HEK293 (cell line): ENCODE data around the gene GPER1.

Experiments
- CTCF ChIA-PET: fragments of 350-600 bp; formaldehyde crosslinking; extraction: SDS; loops from one replicate; lab custom pipeline; 2021; ENCODE audit warnings: antibody characterized with exemption; lab: Yijun Ruan, JAX
- POLR2A ChIA-PET: fragments of 300-600 bp; formaldehyde crosslinking; extraction: SDS; loops from one replicate; lab custom pipeline; 2020; ENCODE audit warnings: antibody characterized with exemption, inconsistent platforms; lab: Yijun Ruan, JAX
- H3K27ac ChIP-seq: fragments of 200-500 bp; sonication (Bioruptor generic); 2 replicates; pipeline ENCODE4 v1.5.1; 2014; ENCODE audit warnings: low read depth, low read length, control low read depth, inconsistent platforms; ENCODE audit errors: extremely low read depth
- H3K36me3 ChIP-seq, 2 experiments: fragments of 200-500 bp in 1 of 2; sonication (Bioruptor generic) in 1 of 2; 1 replicate in 1 of 2; 2 replicates in 1 of 2; pipeline ENCODE4 v1.5.1; 2014 to 2017; ENCODE audit warnings: inconsistent platforms in 2 of 2, low read length in 2 of 2; ENCODE audit not compliant: control insufficient read depth in 2 of 2, insufficient read depth in 1 of 2
- H3K4me1 ChIP-seq: fragments of 200-500 bp; sonication (Bioruptor generic); 2 replicates; pipeline ENCODE4 v1.5.1; 2014; ENCODE audit warnings: mild to moderate bottlenecking, low read length, inconsistent platforms; ENCODE audit not compliant: control insufficient read depth, insufficient read depth
- H3K4me3 ChIP-seq: 2 replicates; pipeline ENCODE4 v1.5.1; 2011; ENCODE audit warnings: low read depth, mild to moderate bottlenecking, control low read depth, low read length, moderate library complexity
- H3K9me3 ChIP-seq: fragments of 200-500 bp; sonication (Bioruptor generic); 2 replicates; pipeline ENCODE4 v1.5.1; 2014; ENCODE audit warnings: low read depth, low read length, inconsistent platforms; ENCODE audit not compliant: control insufficient read depth, insufficient read depth
- EGR2 ChIP-seq: fragments of 450-650 bp; formaldehyde crosslinking; IDR thresholded peaks from 2 replicates; pipeline ENCODE4 v1.5.1; 2016; ENCODE audit warnings: low read depth, missing biosample characterization, missing genetic modification characterization
- GFI1B ChIP-seq: fragments of 450-650 bp; formaldehyde crosslinking; IDR thresholded peaks from 2 replicates; pipeline ENCODE4 v1.5.1; 2016; ENCODE audit warnings: missing biosample characterization, missing genetic modification characterization
- KLF16 ChIP-seq: fragments of 450-650 bp; formaldehyde crosslinking; IDR thresholded peaks from 2 replicates; pipeline ENCODE4 v1.5.1; 2017; ENCODE audit warnings: missing biosample characterization, missing genetic modification characterization
- PRDM1 ChIP-seq: fragments of 450-650 bp; formaldehyde crosslinking; IDR thresholded peaks from 2 replicates; pipeline ENCODE4; 2016; ENCODE audit warnings: missing biosample characterization, missing genetic modification characterization
- SP3 ChIP-seq: fragments of 450-650 bp; formaldehyde crosslinking; IDR thresholded peaks from 2 replicates; pipeline ENCODE4 v1.5.1; 2016; ENCODE audit warnings: missing biosample characterization, missing genetic modification characterization
- TRIM28 ChIP-seq: IDR thresholded peaks from 2 replicates; pipeline ENCODE4 v1.6.1; 2011; ENCODE audit warnings: low read length, control low read depth, borderline replicate concordance
- YY2 ChIP-seq: fragments of 450-650 bp; formaldehyde crosslinking; IDR thresholded peaks from 2 replicates; pipeline ENCODE4 v1.5.1; 2016; ENCODE audit warnings: missing biosample characterization, missing genetic modification characterization
- ZFP37 ChIP-seq: fragments of 450-650 bp; formaldehyde crosslinking; IDR thresholded peaks from 2 replicates; pipeline ENCODE4 v1.5.1; 2016; ENCODE audit warnings: missing biosample characterization, missing genetic modification characterization
- ZNF114 ChIP-seq: fragments of 450-650 bp; formaldehyde crosslinking; IDR thresholded peaks from 2 replicates; pipeline ENCODE4 v1.5.0; 2017; ENCODE audit warnings: missing biosample characterization, missing genetic modification characterization
- ZNF133 ChIP-seq: fragments of 450-650 bp; formaldehyde crosslinking; IDR thresholded peaks from 2 replicates; pipeline ENCODE4 v1.5.1; 2016; ENCODE audit warnings: missing biosample characterization, missing genetic modification characterization
- ZNF341 ChIP-seq: fragments of 450-650 bp; formaldehyde crosslinking; IDR thresholded peaks from 2 replicates; pipeline ENCODE4; 2016; ENCODE audit warnings: low read depth, missing biosample characterization, missing genetic modification characterization
- ZNF366 ChIP-seq: fragments of 450-650 bp; formaldehyde crosslinking; conservative IDR thresholded peaks from 2 replicates; pipeline ENCODE4 v1.5.1; 2016; ENCODE audit warnings: missing biosample characterization, missing genetic modification characterization
- ZNF404 ChIP-seq: fragments of 450-650 bp; formaldehyde crosslinking; IDR thresholded peaks from 2 replicates; pipeline ENCODE4 v1.5.1; 2017; ENCODE audit warnings: missing biosample characterization, missing genetic modification characterization
- ZNF530 ChIP-seq: fragments of 450-650 bp; formaldehyde crosslinking; IDR thresholded peaks from 2 replicates; pipeline ENCODE4 v1.5.1; 2016; ENCODE audit warnings: low read depth, missing biosample characterization, missing genetic modification characterization
- ZNF560 ChIP-seq: fragments of 450-650 bp; formaldehyde crosslinking; IDR thresholded peaks from 2 replicates; pipeline ENCODE4 v1.5.1; 2017; ENCODE audit warnings: missing biosample characterization, missing genetic modification characterization, borderline replicate concordance
- TF ChIP-seq, protein P1 (sequence below): fragments of 450-650 bp; formaldehyde crosslinking; IDR thresholded peaks from 2 replicates; pipeline ENCODE4 v1.5.1; 2017; ENCODE audit warnings: missing biosample characterization, missing genetic modification characterization
- TF ChIP-seq, protein P2 (sequence below): sonication (generic); formaldehyde crosslinking; IDR thresholded peaks from 2 replicates; pipeline ENCODE4 v1.8.1; 2022; ENCODE audit warnings: mild to moderate bottlenecking, moderate library complexity, missing genetic modification reagents
- TF ChIP-seq, protein P3 (sequence below): fragments of 450-650 bp; formaldehyde crosslinking; IDR thresholded peaks from 2 replicates; pipeline ENCODE4 v1.5.1; 2017; ENCODE audit warnings: missing biosample characterization, missing genetic modification characterization
- TF ChIP-seq, protein P4 (sequence below): fragments of 450-650 bp; formaldehyde crosslinking; IDR thresholded peaks from 2 replicates; pipeline ENCODE4 v1.5.1; 2016; ENCODE audit warnings: missing biosample characterization, missing genetic modification characterization, low read depth
- TF ChIP-seq, protein P5 (sequence below): fragments of 450-650 bp; formaldehyde crosslinking; IDR thresholded peaks from 2 replicates; pipeline ENCODE4 v1.5.1; 2016; ENCODE audit warnings: missing biosample characterization, missing genetic modification characterization

Gene GPER1

DNA sequence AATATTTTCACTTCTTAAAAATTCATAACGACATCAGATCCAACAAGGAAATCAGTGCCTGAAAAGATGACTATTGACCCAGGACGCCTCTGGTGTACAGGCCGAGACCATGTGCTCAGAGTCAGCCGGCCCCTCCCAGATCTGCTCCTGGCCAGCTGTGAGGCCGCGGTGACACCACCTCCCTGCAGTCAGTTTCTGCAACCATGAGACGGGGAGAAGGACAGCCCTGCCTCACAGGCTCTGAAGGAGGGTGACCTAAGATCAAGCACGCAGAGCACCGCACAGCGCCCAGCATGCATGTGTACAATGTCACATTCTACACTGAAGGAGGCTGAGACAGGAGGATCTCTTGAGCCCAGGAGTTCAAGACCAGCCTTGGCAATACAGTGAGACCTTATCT lies 2.6 kb upstream of the GPER1 start (continued):
- TF ChIP-seq, protein P1, sequence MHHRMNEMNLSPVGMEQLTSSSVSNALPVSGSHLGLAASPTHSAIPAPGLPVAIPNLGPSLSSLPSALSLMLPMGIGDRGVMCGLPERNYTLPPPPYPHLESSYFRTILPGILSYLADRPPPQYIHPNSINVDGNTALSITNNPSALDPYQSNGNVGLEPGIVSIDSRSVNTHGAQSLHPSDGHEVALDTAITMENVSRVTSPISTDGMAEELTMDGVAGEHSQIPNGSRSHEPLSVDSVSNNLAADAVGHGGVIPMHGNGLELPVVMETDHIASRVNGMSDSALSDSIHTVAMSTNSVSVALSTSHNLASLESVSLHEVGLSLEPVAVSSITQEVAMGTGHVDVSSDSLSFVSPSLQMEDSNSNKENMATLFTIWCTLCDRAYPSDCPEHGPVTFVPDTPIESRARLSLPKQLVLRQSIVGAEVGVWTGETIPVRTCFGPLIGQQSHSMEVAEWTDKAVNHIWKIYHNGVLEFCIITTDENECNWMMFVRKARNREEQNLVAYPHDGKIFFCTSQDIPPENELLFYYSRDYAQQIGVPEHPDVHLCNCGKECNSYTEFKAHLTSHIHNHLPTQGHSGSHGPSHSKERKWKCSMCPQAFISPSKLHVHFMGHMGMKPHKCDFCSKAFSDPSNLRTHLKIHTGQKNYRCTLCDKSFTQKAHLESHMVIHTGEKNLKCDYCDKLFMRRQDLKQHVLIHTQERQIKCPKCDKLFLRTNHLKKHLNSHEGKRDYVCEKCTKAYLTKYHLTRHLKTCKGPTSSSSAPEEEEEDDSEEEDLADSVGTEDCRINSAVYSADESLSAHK (tag by site-specific recombination), result no peak
- no peak for TF ChIP-seq ZNF133

DNA sequence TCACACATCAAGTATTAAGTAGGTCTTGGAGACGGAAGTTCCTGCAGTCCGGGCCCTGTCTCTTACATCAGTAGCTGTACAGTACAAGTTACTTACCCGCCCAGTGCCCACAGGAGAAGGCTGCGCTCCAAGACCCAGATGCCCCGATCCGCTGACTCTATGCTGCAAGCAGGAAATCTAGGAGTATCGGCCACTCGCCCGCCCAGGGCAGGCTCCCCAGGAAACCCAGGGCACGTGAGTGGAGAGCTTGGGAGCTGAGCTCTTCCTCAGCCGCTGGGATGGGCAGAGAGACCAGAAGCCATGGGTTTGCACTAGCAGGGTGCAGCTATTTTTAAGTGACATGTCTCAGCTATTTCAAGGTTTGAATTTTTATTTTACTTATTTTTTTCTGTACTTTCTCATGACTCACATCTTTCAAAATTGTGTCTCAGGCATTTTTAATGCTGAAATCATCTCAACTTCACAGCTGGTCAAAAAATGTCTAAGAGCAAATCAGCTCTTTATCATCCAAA lies 1.9 kb upstream of the GPER1 start:
- Histone ChIP-seq H3K4me3 (no peak overlapping the region), H3K9me3 (no peaks in the 10 kb centered on the region), H3K4me1 (peaks cover 23% of the 10 kb centered on the region), H3K36me3 (no peaks in the 10 kb centered on the region), H3K27ac (no peak overlapping the region)
- CTCF ChIA-PET, result interaction anchor here (0.6 to 3.7 kb wide), 24 partner anchors 8 to 886 kb away, joined by 3 to 38 read pairs (median 4); partner anchors contain the start of gene GPR146
- POLR2A ChIA-PET, result interaction anchor here (0.6 to 1.1 kb wide), 4 partner anchors 9 to 184 kb away, joined by 3 to 4 read pairs (median 4); no protein-coding TSS in a partner anchor
- TF ChIP-seq ZNF560 (tag by site-specific recombination), result no peak
- TF ChIP-seq ZNF114 (tag by site-specific recombination), result no peak

DNA sequence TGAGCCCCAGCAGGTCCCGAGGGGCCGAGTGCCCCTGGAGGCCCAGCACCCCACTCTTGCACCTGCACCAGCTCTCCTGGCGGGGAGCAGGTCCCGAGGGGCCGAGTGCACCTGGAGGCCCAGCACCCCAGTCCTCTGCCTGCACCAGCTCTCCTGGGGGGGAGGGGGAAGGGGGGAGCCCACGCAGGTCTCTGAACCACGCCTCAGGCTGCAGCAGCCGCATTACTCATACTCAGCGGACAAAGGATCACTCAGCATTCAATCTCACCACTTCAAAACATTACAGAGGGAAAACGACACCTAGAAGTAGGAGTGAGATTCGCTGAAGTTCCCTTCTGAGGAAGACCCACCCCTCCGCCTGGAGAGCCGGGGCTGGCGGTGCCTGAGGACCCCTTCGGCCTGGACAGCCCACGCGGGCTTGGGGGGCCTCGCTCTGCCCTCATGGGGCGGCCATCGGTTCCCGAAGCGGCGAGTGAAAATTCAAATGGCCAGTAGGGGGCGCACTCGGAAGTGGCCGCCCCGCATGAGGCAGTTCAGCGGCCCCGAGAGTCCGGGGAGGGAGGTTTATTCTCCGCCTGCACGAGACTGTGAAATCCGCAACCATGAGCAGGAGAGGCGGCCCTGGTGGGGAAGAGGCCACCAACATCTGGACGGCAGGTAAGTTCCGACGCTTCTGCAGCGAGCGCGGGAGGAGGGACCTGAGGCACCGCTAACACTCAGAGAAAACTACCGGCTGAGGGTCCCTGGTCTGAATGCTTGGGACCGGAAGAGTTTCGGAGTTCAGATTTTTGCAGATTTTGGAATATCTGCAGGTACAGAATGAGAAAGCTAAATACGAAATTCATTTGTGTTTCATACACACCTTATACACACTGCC lies 1.1 kb upstream of the GPER1 start:
- H3K9me3 ChIP-seq, result no peaks in the 10 kb centered on the region
- peaks cover 0 to under 1% of the 10 kb centered on the region in 2 experiments; a peak in 1 of 3 replicates for H3K36me3 ChIP-seq
- CTCF ChIA-PET, result interaction anchor here (0.6 to 3.7 kb wide), 24 partner anchors 9 to 886 kb away, joined by 3 to 38 read pairs (median 4); partner anchors contain the start of gene GPR146
- H3K27ac ChIP-seq, result peak overlapping the region; percentile 43; the same call in 1 of the 2 replicates
- H3K4me3 ChIP-seq, result no peak overlapping the region; the same call in 1 of the 2 replicates
- POLR2A ChIA-PET, result interaction anchor here (0.6 to 1.1 kb wide), 4 partner anchors 8 to 185 kb away, joined by 3 to 4 read pairs (median 4); no protein-coding TSS in a partner anchor
- H3K4me1 ChIP-seq, result peaks cover 21% of the 10 kb centered on the region
- TF ChIP-seq, protein P2, sequence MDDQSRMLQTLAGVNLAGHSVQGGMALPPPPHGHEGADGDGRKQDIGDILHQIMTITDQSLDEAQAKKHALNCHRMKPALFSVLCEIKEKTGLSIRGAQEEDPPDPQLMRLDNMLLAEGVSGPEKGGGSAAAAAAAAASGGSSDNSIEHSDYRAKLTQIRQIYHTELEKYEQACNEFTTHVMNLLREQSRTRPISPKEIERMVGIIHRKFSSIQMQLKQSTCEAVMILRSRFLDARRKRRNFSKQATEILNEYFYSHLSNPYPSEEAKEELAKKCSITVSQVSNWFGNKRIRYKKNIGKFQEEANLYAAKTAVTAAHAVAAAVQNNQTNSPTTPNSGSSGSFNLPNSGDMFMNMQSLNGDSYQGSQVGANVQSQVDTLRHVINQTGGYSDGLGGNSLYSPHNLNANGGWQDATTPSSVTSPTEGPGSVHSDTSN (CRISPR knock-in tag), result no peak
- TF ChIP-seq GFI1B (tag by site-specific recombination) (no peak), SP3 (tag by site-specific recombination) (no peak), ZFP37 (tag by site-specific recombination) (0 out of 2 replicates have a peak, but pooled peaks have one; percentile 44), PRDM1 (tag by site-specific recombination) (no peak), ZNF530 (tag by site-specific recombination) (no peak), ZNF366 (no peak), ZNF341 (tag by site-specific recombination) (no peak), YY2 (no peak), EGR2 (tag by site-specific recombination) (peak; percentile 48; the same call in 1 of the 2 replicates), KLF16 (tag by site-specific recombination) (no peak), ZNF404 (no peak), TRIM28 (peak; percentile 27; the same call in 1 of the 2 replicates)
- TF ChIP-seq, protein P3, sequence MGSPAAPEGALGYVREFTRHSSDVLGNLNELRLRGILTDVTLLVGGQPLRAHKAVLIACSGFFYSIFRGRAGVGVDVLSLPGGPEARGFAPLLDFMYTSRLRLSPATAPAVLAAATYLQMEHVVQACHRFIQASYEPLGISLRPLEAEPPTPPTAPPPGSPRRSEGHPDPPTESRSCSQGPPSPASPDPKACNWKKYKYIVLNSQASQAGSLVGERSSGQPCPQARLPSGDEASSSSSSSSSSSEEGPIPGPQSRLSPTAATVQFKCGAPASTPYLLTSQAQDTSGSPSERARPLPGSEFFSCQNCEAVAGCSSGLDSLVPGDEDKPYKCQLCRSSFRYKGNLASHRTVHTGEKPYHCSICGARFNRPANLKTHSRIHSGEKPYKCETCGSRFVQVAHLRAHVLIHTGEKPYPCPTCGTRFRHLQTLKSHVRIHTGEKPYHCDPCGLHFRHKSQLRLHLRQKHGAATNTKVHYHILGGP (tag by site-specific recombination), result no peak
- TF ChIP-seq, protein P4, sequence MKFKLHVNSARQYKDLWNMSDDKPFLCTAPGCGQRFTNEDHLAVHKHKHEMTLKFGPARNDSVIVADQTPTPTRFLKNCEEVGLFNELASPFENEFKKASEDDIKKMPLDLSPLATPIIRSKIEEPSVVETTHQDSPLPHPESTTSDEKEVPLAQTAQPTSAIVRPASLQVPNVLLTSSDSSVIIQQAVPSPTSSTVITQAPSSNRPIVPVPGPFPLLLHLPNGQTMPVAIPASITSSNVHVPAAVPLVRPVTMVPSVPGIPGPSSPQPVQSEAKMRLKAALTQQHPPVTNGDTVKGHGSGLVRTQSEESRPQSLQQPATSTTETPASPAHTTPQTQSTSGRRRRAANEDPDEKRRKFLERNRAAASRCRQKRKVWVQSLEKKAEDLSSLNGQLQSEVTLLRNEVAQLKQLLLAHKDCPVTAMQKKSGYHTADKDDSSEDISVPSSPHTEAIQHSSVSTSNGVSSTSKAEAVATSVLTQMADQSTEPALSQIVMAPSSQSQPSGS, result no peak
- TF ChIP-seq, protein P5, sequence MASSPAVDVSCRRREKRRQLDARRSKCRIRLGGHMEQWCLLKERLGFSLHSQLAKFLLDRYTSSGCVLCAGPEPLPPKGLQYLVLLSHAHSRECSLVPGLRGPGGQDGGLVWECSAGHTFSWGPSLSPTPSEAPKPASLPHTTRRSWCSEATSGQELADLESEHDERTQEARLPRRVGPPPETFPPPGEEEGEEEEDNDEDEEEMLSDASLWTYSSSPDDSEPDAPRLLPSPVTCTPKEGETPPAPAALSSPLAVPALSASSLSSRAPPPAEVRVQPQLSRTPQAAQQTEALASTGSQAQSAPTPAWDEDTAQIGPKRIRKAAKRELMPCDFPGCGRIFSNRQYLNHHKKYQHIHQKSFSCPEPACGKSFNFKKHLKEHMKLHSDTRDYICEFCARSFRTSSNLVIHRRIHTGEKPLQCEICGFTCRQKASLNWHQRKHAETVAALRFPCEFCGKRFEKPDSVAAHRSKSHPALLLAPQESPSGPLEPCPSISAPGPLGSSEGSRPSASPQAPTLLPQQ (tag by site-specific recombination), result no peak
